Mammary epithelial cell (primary cell): Measurements from ENCODE around the gene SCAANT1.

ENCODE experiments used
- CTCF ChIP-seq, 2 donors: IDR thresholded peaks in 1 of 2; conservative IDR thresholded peaks in 1 of 2; 2 replicates each; pipeline ENCODE4 v1.5.1; 2011 to 2012; ENCODE audit warnings: inconsistent platforms in 2 of 2, low read length in 2 of 2, mild to moderate bottlenecking in 2 of 2, control low read depth in 1 of 2, low read depth in 1 of 2; ENCODE audit not compliant: insufficient read depth in 1 of 2; ENCODE audit errors: extremely low read depth in 1 of 2
- EZH2 ChIP-seq: IDR thresholded peaks from 2 replicates; pipeline ENCODE4 v1.6.1; 2012; ENCODE audit warnings: low read length, inconsistent platforms, borderline replicate concordance

- TF ChIP-seq CTCF (conservative IDR thresholded peaks at IDR 0.05 in 1 of 2, IDR thresholded peaks at IDR 0.05 in 1 of 2; ENCODE audit: extremely low read depth in 1 of 2, insufficient read depth in 1 of 2, low read depth in 1 of 2, low read length in 2 of 2) (no peak), EZH2 (no peak)
Observed at GRCh38 chr3:63877737-63878393, 34.3 kb downstream of the SCAANT1 start.
